NK-92 treated with Interleukin-12 subunit alpha and Interleukin-12 subunit beta, amount 100 ng/mL, for 24 hours (cell line): Measurements from ENCODE around the gene VDAC1.
"Not testable (repeated sequence)": the region's sequence is repeated elsewhere in the genome, so short reads cannot be mapped to it uniquely, and the experiment has no call there.

ENCODE experiments used
- DNase-seq: peaks from one replicate; lab custom pipeline; 2025; lab: John Stamatoyannopoulos, UW

The VDAC1 gene

GRCh38 chr5:133941456-133942196 is 63.1 kb downstream of the VDAC1 start:
- DNase-seq, result no peak

GRCh38 chr5:133939668-133940067 is 65.1 kb downstream of the VDAC1 start:
- no peak for DNase-seq

GRCh38 chr5:133938929-133939328 is 65.8 kb downstream of the VDAC1 start:
- DNase-seq, result no peak

- no peak for DNase-seq
These were observed 66.5 kb downstream of the VDAC1 start for GRCh38 chr5:133938039-133938821.

- DNase-seq, result not testable (repeated sequence)
These were observed 67.1 kb downstream of the VDAC1 start for GRCh38 chr5:133937628-133938027.

- DNase-seq, result no peak
These were observed 68.1 kb downstream of the VDAC1 start for GRCh38 chr5:133936651-133937015.

- DNase-seq, result not testable (repeated sequence)
These were observed 68.7 kb downstream of the VDAC1 start for GRCh38 chr5:133935991-133936650.

- DNase-seq, result no peak
These were observed 69.2 kb downstream of the VDAC1 start for GRCh38 chr5:133935667-133935940.

GRCh38 chr5:133934822-133935666 is 69.7 kb downstream of the VDAC1 start:
- no peak for DNase-seq

- no peak for DNase-seq
These were observed 70.5 kb downstream of the VDAC1 start for GRCh38 chr5:133934311-133934710.

- no peak for DNase-seq
These were observed 71.0 kb downstream of the VDAC1 start for GRCh38 chr5:133933670-133934295.

GRCh38 chr5:133933169-133933509 is 71.6 kb downstream of the VDAC1 start:
- DNase-seq, result no peak

- no peak for DNase-seq
These were observed 72.2 kb downstream of the VDAC1 start for GRCh38 chr5:133932441-133933168.

GRCh38 chr5:133931546-133931945 is 73.2 kb downstream of the VDAC1 start:
- DNase-seq, result no peak

- DNase-seq, result no peak
These were observed 74.0 kb downstream of the VDAC1 start for GRCh38 chr5:133930813-133931090.

GRCh38 chr5:133930061-133930812 is 74.5 kb downstream of the VDAC1 start:
- no peak for DNase-seq

- no peak for DNase-seq
These were observed 76.0 kb downstream of the VDAC1 start for GRCh38 chr5:133928587-133929393.

GRCh38 chr5:133927300-133928180 is 77.2 kb downstream of the VDAC1 start:
- no peak for DNase-seq
